HEK293 (cell line): ENCODE data around the gene DYDC1.
A peak's percentile ranks its signal among the peaks of the same experiment; 100 is the strongest.

Source experiments
- ZNF530 ChIP-seq: fragments of 450-650 bp; formaldehyde crosslinking; IDR thresholded peaks from 2 replicates; pipeline ENCODE4 v1.5.1; 2016; ENCODE audit warnings: low read depth, missing biosample characterization, missing genetic modification characterization
- ZNF670 ChIP-seq: fragments of 450-650 bp; formaldehyde crosslinking; IDR thresholded peaks from 2 replicates; pipeline ENCODE4 v1.5.1; 2016; ENCODE audit warnings: missing biosample characterization, missing genetic modification characterization, low read depth
- TF ChIP-seq, protein P1 (sequence below): fragments of 450-650 bp; formaldehyde crosslinking; IDR thresholded peaks from 2 replicates; pipeline ENCODE4 v1.5.1; 2016; ENCODE audit warnings: missing biosample characterization, missing genetic modification characterization
- TF ChIP-seq, protein P2 (sequence below): fragments of 450-650 bp; formaldehyde crosslinking; IDR thresholded peaks from 2 replicates; pipeline ENCODE4 v1.5.1; 2016; ENCODE audit warnings: missing biosample characterization, missing genetic modification characterization
- TF ChIP-seq, protein P3 (sequence below): fragments of 450-650 bp; formaldehyde crosslinking; IDR thresholded peaks from 2 replicates; pipeline ENCODE4 v1.5.1; 2017; ENCODE audit warnings: missing biosample characterization, missing genetic modification characterization

DNA sequence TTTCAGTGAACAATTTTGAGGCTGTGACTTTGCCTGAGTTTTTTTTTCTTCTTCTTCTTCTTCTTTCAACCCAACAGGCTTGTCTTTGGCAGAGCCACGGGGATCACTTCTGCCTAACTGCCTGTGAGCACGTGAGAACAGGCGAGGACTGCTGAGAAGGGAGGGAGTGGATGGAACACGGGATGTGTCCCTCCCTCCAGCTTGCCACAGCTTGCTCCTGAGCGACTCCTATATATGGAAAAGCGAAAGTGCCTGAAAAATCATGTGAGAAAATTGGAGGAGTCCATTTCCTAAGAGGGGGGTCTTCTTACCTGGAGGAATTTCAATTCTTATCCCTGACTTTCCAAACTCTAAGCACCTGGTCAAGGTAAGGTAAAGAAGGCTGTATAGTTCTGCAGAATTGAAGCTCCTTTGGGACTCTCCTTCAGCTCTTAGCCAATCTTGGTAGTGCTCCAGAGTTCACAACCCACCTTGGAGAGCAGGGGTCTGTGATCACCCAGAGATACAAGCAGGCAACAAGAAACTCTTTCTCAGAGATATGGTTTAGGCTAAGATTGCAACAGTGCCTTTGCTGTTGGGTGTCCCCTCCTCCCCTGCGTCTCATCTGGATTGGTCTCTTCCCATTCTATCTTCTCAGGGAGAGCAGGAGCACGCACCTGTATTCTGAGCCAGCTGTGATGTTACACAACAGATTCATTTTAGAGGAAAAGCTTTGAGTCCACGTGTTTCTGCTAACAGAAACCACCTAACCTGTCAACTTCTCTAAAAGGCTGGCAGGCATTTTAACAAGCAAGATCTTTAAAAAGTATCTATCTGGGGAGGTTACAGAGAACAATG is 66.9 kb downstream of the DYDC1 start, which contains the start of gene MAT1A:
- no peak for TF ChIP-seq ZNF530 (tag by site-specific recombination)
- TF ChIP-seq, protein P1, sequence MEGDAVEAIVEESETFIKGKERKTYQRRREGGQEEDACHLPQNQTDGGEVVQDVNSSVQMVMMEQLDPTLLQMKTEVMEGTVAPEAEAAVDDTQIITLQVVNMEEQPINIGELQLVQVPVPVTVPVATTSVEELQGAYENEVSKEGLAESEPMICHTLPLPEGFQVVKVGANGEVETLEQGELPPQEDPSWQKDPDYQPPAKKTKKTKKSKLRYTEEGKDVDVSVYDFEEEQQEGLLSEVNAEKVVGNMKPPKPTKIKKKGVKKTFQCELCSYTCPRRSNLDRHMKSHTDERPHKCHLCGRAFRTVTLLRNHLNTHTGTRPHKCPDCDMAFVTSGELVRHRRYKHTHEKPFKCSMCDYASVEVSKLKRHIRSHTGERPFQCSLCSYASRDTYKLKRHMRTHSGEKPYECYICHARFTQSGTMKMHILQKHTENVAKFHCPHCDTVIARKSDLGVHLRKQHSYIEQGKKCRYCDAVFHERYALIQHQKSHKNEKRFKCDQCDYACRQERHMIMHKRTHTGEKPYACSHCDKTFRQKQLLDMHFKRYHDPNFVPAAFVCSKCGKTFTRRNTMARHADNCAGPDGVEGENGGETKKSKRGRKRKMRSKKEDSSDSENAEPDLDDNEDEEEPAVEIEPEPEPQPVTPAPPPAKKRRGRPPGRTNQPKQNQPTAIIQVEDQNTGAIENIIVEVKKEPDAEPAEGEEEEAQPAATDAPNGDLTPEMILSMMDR (tag by site-specific recombination), result no peak
- TF ChIP-seq, protein P2, sequence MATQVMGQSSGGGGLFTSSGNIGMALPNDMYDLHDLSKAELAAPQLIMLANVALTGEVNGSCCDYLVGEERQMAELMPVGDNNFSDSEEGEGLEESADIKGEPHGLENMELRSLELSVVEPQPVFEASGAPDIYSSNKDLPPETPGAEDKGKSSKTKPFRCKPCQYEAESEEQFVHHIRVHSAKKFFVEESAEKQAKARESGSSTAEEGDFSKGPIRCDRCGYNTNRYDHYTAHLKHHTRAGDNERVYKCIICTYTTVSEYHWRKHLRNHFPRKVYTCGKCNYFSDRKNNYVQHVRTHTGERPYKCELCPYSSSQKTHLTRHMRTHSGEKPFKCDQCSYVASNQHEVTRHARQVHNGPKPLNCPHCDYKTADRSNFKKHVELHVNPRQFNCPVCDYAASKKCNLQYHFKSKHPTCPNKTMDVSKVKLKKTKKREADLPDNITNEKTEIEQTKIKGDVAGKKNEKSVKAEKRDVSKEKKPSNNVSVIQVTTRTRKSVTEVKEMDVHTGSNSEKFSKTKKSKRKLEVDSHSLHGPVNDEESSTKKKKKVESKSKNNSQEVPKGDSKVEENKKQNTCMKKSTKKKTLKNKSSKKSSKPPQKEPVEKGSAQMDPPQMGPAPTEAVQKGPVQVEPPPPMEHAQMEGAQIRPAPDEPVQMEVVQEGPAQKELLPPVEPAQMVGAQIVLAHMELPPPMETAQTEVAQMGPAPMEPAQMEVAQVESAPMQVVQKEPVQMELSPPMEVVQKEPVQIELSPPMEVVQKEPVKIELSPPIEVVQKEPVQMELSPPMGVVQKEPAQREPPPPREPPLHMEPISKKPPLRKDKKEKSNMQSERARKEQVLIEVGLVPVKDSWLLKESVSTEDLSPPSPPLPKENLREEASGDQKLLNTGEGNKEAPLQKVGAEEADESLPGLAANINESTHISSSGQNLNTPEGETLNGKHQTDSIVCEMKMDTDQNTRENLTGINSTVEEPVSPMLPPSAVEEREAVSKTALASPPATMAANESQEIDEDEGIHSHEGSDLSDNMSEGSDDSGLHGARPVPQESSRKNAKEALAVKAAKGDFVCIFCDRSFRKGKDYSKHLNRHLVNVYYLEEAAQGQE, result 0 out of 2 replicates have a peak, but pooled peaks have one; percentile 36
- TF ChIP-seq, protein P3, sequence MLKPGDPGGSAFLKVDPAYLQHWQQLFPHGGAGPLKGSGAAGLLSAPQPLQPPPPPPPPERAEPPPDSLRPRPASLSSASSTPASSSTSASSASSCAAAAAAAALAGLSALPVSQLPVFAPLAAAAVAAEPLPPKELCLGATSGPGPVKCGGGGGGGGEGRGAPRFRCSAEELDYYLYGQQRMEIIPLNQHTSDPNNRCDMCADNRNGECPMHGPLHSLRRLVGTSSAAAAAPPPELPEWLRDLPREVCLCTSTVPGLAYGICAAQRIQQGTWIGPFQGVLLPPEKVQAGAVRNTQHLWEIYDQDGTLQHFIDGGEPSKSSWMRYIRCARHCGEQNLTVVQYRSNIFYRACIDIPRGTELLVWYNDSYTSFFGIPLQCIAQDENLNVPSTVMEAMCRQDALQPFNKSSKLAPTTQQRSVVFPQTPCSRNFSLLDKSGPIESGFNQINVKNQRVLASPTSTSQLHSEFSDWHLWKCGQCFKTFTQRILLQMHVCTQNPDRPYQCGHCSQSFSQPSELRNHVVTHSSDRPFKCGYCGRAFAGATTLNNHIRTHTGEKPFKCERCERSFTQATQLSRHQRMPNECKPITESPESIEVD (tag by site-specific recombination), result no peak
- TF ChIP-seq ZNF670 (tag by site-specific recombination), result no peak
